ENCODE data around the gene PSME4. TPM values are rescaled to one million over a fixed set of nuclear protein-coding genes. Genes with fewer than 3 reads are reported as not detected.
"Not testable (repeated sequence)": the region's sequence is repeated elsewhere in the genome, so short reads cannot be mapped to it uniquely, and the experiment has no call there.

PSME4 gene
- total and polyA plus RNA-seq, 2 of the 13 experiments (the other 11 are each of a cell fraction or from before 2014, with no cell fraction given) = 52.1 to 77.8 TPM

DNA sequence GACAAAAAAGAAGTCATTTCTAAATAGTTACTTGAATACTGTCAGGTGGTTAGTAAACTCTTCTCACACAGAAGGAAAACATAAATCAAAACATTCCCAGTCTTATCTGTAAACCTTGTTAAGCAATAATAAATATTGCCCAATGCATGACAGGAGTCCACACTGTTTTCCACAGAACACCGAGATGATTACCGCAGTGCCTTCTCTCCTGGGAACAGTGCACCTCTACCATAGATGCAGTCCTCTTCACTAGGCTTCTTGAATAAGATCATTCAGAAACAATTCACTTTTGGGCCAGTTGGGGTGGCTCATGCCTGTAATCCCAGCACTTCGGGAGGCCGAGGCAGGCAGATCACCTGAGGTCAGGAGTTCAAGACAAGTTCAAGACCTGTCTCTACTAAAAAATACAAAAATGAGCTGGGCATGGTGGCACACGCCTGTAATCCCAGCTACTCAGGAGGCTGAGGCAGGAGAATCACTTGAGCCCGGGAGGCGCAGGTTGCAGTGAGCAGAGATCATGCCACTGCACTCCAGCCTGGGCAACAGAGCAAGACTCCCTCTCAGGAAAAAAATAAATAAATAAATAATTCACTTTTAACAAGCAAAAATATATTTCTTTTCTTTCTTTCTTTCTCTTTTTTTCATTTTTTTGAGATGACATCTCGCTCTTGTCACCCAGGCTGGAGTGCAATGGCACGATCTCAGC is 119.6 kb downstream of the PSME4 start (continued):
- TF ChIP-seq PAF1 (CRISPR knock-in tag; IDR thresholded peaks at IDR 0.05) (0 out of 2 replicates have a peak, but pooled peaks have one; percentile 67), TBL1XR1 (IDR thresholded peaks at IDR 0.05; ENCODE audit: borderline replicate concordance, low read length, partially characterized antibody) (peak; percentile 57), ZNF331 (CRISPR knock-in tag; IDR thresholded peaks at IDR 0.05) (peak; percentile 78; the same call in 1 of the 2 replicates), THAP11 (CRISPR knock-in tag; IDR thresholded peaks at IDR 0.05) (peak; percentile 69), ZMYM3 (CRISPR knock-in tag; IDR thresholded peaks at IDR 0.05) (peak; percentile 56; the same call in 1 of the 2 replicates), CEBPB (IDR thresholded peaks at IDR 0.05; ENCODE audit: borderline replicate concordance, low read depth, low read length) (peak; percentile 100), SOX13 (IDR thresholded peaks at IDR 0.05) (0 out of 2 replicates have a peak, but pooled peaks have one; percentile 32), SOX13 (CRISPR knock-in tag; conservative IDR thresholded peaks at IDR 0.05 in 1 of 2, IDR thresholded peaks at IDR 0.05 in 1 of 2) (peak in 1 of 2 experiments; percentile 77; a peak in 1 of 4 replicates), ZFP1 (CRISPR knock-in tag; IDR thresholded peaks at IDR 0.05) (0 out of 2 replicates have a peak, but pooled peaks have one; percentile 36), CHD4 (IDR thresholded peaks at IDR 0.05; ENCODE audit: borderline replicate concordance, low read length) (peak; percentile 65; the same call in 1 of the 2 replicates), ZSCAN9 (CRISPR knock-in tag; IDR thresholded peaks at IDR 0.05; ENCODE audit: borderline replicate concordance) (peak; percentile 52; the same call in 1 of the 2 replicates), ZNF644 (CRISPR knock-in tag; IDR thresholded peaks at IDR 0.05; ENCODE audit: low read depth) (0 out of 2 replicates have a peak, but pooled peaks have one; percentile 47), TEAD3 (CRISPR knock-in tag; optimal IDR thresholded peaks at IDR 0.05; ENCODE audit: borderline replicate concordance) (peak; percentile 71), GATAD2A (CRISPR knock-in tag; IDR thresholded peaks at IDR 0.05) (peak; percentile 98), BCL6 (CRISPR knock-in tag; IDR thresholded peaks at IDR 0.05) (peak; percentile 77), CBX5 (CRISPR knock-in tag; IDR thresholded peaks at IDR 0.05; ENCODE audit: borderline replicate concordance) (0 out of 2 replicates have a peak, but pooled peaks have one; percentile 48), ATF2 (CRISPR knock-in tag; IDR thresholded peaks at IDR 0.05) (peak; percentile 61), SALL1 (CRISPR knock-in tag; IDR thresholded peaks at IDR 0.05) (peak; percentile 97), LCORL (CRISPR knock-in tag; IDR thresholded peaks at IDR 0.05) (peak; percentile 35; the same call in 1 of the 2 replicates)
- TF ChIP-seq, protein P1, sequence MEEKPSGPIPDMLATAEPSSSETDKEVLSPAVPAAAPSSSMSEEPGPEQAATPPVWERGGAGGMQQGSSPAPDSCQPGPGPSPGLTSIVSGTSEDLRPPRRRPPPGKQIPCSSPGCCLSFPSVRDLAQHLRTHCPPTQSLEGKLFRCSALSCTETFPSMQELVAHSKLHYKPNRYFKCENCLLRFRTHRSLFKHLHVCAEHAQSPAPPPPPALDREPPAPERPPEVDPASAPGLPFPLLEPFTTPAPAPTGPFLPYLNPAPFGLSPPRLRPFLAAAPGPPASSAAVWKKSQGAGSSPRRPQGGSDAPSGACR (CRISPR knock-in tag; IDR thresholded peaks at IDR 0.05) = peak; percentile 67; the same call in 1 of the 2 replicates
- TF ChIP-seq, protein P2, sequence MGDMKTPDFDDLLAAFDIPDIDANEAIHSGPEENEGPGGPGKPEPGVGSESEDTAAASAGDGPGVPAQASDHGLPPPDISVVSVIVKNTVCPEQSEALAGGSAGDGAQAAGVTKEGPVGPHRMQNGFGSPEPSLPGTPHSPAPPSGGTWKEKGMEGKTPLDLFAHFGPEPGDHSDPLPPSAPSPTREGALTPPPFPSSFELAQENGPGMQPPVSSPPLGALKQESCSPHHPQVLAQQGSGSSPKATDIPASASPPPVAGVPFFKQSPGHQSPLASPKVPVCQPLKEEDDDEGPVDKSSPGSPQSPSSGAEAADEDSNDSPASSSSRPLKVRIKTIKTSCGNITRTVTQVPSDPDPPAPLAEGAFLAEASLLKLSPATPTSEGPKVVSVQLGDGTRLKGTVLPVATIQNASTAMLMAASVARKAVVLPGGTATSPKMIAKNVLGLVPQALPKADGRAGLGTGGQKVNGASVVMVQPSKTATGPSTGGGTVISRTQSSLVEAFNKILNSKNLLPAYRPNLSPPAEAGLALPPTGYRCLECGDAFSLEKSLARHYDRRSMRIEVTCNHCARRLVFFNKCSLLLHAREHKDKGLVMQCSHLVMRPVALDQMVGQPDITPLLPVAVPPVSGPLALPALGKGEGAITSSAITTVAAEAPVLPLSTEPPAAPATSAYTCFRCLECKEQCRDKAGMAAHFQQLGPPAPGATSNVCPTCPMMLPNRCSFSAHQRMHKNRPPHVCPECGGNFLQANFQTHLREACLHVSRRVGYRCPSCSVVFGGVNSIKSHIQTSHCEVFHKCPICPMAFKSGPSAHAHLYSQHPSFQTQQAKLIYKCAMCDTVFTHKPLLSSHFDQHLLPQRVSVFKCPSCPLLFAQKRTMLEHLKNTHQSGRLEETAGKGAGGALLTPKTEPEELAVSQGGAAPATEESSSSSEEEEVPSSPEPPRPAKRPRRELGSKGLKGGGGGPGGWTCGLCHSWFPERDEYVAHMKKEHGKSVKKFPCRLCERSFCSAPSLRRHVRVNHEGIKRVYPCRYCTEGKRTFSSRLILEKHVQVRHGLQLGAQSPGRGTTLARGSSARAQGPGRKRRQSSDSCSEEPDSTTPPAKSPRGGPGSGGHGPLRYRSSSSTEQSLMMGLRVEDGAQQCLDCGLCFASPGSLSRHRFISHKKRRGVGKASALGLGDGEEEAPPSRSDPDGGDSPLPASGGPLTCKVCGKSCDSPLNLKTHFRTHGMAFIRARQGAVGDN (CRISPR knock-in tag; IDR thresholded peaks at IDR 0.05) = 0 out of 2 replicates have a peak, but pooled peaks have one; percentile 16
- TF ChIP-seq LCORL (IDR thresholded peaks at IDR 0.05) = not testable (repeated sequence)
- TF ChIP-seq, protein P3, sequence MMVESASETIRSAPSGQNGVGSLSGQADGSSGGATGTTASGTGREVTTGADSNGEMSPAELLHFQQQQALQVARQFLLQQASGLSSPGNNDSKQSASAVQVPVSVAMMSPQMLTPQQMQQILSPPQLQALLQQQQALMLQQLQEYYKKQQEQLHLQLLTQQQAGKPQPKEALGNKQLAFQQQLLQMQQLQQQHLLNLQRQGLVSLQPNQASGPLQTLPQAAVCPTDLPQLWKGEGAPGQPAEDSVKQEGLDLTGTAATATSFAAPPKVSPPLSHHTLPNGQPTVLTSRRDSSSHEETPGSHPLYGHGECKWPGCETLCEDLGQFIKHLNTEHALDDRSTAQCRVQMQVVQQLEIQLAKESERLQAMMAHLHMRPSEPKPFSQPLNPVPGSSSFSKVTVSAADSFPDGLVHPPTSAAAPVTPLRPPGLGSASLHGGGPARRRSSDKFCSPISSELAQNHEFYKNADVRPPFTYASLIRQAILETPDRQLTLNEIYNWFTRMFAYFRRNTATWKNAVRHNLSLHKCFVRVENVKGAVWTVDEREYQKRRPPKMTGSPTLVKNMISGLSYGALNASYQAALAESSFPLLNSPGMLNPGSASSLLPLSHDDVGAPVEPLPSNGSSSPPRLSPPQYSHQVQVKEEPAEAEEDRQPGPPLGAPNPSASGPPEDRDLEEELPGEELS (CRISPR knock-in tag; IDR thresholded peaks at IDR 0.05) = peak; percentile 96

All from HepG2 (cell line).